Activated CD4-positive, CD25-positive, alpha-beta regulatory T cell treated with anti-CD3 and anti-CD28 coated beads, Interleukin-2, amount 50 U/mL, for 24 hours (primary cell): ENCODE measurements around the gene NMRK1.
A peak's percentile ranks its signal among the peaks of the same experiment; 100 is the strongest.

Source experiments
- ATAC-seq, 2 donors: fragments of 150-1000 bp; cut with Tn5 transposase; one replicate each; pipeline ENCODE4 v1.10.0; 2021; ENCODE audit warnings: mild to moderate bottlenecking in 1 of 2, moderate library complexity in 1 of 2

NMRK1 gene

DNA sequence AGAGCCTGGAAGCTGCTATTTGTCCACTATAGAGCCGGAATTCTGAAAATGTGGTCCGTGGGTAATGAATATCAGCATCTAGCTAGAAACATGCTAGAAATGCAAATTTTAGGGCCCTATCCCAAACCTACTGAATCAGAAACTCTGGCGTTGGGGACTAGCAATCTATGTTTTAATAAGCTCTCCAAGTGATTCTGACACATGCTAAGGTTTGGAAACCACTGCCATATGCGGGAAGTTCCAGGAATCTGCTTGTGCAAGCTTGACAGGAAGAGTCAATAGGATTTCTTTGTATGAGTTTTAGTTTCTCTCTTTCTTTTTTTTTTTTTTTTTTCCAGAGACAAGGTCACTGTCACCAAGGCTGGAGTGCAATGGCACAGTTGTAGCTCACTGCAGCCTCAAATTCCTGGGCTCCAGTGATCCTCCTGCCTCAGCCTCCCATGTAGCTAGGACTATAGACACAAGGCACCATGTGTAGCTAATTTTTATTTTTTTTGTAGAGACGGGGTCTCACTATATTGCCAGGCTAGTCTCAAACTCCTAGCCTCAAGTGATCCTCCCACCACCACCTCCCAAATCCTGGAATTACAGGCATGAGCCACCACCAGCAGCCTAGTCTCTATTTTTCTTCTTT, 33.5 kb downstream of the NMRK1 start:
- no peak for ATAC-seq

DNA sequence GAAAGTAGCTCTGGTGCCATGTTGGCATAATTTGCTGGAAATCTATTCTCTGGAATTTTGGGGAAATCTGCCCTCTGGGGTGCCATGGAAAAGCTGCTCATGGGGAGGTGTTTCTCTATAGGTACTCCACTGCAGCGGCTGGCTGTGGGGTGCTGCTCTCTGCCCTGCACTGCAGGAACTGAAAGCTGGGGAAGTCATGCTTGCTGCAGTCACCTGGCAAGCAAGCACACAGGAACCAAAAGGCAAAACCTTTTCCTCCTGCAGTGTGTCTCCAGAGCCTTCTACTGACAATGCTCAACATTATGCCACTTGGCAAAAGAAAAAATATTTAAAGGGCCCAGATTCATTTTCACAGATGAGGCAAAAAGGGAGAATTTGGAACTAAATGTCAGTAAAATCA, 34.1 kb downstream of the NMRK1 start:
- no peak for ATAC-seq

DNA sequence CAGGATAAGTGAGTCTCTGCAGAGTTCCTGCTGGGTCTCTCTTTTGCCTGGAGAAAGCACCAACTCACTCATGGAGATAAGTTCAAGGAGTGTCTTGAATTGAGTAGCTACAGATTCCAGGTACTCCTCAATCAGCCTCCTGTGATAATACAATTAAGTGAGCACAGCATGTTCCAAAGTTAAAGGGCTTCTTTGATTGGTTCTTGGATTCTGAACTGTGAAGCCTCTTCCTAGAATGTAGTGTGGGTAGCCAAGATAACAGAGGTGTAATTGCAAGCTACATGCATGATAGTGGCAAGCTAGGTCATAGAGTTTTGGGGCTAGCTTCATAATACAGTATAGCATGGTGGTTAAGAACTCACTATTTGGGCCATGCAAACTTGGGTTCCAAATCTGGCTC, 36.7 kb downstream of the NMRK1 start:
- no peak for ATAC-seq

DNA sequence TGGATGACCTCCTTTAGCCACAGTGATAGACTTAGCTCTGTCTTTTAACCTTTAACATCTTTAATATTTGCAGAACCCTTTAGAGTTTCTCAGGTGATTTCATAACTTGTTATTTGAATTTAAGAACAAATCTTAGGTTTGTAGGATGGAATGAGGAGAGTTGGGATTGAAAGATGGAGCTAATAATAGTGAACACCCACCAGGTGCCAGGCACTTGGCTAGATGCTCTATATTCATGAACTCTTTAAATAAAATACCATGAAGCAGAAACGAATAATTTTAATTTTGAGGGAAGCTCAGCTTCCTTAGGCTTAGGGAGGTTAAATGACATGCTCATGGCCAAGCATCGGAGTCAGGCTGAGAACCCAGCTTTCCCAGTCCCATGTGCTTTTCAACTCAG, 40.4 kb downstream of the NMRK1 start:
- ATAC-seq = no peak

DNA sequence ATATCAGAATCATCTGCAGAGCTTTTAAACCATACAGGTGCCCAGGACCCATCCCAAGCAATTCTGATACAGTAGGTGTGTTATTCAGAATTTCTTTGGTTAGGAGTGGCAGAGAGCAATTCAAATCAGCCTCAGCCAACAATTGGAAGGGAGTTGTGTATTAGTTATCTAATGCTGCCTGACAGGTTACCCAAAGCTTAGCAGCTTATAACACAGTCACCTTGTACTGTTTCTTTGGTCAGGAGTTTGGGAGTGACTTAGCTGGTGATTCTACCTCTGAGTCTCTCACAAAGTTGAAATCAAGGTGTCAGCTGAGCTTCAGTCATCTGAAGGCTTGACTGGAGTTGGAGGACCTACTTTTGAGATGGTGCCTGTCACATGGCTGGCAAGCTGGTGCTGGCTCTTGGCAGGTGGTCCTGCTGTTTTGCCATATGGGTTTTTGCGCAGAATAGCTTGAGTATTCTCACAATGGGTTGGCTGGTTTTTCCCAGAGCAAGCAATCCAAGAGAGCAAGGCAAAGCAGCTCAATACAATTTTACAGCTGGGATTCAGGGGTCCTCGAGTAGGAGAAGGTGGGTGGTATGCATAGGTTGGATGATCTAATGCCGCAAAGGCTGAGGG, 41.1 kb downstream of the NMRK1 start:
- no peak for ATAC-seq

DNA sequence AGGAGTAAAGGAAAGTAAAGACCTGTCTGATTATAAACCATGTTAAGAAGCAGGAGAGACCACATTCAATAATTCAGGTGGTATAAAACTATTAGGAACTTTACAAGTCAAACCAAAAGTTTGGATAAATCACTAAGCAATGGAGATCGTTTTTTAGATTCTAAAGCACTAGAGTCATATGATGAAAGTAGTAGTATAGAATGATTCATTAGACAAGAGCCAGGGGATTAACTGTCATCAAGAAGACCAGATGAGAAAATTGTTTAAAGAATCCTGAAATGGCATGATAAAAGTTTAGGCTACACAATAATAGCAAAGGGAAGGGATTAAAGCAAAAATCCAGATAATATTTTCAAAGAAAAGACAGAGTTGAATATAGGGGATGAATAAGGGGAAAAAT, 46.9 kb downstream of the NMRK1 start:
- no peak for ATAC-seq

DNA sequence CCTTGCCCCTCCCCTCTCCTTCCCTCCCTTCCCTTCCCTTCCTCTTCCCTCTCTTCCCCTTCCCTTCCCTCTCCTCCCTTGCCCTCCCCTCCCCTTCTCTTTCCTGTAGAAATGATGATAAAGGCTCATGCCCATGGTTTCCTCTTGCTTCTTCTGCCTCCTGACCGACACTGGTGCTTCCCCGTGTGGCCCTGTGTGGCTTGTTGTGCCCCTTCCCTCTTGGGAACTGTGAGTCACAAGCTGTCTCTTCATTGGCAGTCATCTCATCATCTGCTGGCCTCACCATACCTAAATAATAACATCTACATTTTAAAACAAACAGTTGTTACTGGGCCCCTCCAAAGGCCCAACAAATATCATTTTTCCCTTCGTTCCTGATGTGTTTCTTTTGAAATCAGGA, 48.2 kb downstream of the NMRK1 start:
- no peak for ATAC-seq

DNA sequence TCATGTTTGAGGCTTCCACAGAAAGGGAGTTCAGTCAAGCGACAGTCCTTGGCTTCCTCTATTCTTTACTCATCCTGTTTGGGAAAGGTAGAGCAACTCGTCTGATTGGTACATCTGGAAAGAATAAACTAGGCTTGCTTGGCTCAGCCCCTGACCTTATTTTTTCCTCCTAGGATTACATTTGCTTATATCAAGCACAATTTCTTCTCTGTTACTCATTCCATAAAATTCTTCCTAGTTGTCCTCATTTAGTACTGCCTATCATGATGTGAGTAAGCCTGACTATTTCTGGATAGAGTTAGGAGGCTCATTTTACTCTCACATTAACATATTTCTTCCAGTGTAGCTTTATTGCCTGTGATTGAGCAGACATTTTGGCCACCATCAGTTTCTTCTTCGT, 48.9 kb downstream of the NMRK1 start:
- no peak for ATAC-seq

DNA sequence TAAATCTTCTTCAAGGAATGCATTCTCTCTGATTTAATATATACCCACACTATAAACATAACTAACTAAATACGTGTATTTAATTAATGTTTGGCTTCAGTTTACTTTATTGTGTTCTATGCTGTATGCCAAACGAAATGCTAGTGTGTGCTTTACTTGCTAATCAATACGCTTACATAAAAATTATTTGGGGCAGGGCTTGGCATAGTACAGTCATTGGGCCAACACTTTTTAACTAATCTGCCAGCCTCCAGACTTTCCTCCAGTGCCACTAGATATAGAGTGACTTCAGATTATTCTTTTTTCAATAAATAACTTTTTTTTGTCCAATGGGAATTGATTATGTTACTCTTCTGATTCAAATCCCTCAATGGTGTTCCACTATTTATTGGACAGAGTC, 51.2 kb downstream of the NMRK1 start:
- no peak for ATAC-seq

DNA sequence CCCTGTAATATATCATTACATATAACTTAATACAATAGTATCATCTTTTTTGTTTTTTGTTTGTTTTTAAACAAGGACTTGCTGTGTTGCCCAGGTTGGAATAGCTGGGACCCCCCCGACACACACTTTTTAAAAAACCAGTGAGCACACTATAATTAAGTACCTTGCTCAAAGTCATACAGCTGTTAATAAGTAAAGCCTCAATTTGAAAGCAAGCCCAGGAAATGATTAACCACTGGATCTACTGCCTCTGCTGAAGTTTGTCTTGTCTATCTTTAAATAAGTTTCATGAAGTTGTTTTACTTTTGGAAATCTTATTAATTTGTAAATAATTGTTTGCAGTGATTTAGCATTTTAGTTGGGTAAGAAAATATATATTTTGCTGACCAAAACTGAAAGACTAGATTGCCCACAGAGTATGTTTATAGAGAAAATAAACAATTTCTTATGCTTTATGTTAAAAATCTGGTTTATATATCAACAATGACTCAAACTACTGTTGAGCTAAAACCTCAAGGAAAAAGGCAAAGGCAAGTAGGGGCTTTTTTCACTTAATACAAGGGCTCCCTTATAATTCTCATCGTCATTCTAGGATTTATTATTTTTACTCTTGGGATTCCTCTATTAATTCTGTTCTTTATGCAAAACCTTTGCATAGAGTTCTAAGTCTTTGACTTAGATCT, 54.0 kb downstream of the NMRK1 start:
- ATAC-seq = no peak

DNA sequence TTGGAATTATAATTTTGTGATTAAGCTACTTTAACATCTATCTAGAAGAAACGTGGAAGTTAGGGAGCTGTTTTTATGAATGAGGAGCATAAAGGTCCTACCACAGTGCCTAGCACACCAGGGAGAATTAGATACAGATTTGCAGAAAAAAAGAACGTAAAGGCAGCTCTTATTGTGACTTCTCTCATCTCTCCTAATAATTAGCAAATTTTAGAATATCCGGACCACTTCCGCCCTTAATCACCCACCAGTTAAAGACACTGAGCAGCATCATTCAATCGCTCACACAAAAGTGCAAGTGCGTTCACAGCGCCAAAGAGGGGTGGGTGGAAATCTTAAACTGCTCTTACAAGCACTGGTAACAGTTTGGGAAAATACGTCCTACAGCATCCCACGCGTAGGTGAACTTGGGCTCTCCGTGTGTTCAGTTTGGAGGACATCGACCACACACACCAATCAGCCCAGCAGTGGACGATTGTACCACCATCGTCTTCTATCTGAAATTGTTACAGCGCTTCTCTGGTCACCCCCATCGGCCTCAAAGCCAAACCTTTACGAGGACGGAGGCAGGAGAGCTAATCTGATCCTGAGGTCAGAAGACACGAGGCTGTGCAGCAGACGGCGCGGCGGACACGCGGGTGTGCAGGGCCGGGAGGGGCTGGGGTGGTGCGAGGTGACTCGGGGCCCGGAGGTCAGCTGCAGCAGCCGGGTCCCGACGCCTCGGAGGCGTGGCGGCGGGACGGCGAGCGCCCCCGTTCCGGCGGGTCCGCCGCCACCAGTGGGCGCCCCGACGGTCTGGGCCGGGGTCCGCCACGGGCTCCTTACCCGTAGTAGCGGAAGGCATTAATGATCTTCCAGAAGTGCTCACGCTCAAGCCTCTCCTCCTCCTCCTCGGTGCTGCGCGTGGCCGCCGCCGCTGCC, 60.5 kb downstream of the NMRK1 start:
- ATAC-seq = peak; percentile 18 to 23

DNA sequence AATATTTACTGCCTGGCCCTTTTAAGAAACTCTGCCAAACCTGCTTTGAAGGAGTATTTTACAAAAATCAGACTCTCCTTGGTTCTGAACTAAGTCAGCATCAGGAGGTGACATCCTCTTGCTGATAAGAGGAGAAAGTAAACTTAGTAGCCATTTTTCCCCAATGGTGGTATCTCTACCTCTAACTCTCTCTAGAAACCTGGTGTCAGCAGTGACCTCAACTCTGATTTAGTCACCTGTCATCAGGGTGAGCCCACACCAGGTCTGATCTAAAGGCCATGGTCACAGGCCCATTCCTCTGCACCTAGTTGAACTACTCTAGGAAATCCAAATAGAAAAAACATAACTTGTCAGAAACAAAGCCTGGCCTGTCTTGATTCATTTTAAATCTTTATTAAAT, 64.1 kb downstream of the NMRK1 start:
- no peak for ATAC-seq

DNA sequence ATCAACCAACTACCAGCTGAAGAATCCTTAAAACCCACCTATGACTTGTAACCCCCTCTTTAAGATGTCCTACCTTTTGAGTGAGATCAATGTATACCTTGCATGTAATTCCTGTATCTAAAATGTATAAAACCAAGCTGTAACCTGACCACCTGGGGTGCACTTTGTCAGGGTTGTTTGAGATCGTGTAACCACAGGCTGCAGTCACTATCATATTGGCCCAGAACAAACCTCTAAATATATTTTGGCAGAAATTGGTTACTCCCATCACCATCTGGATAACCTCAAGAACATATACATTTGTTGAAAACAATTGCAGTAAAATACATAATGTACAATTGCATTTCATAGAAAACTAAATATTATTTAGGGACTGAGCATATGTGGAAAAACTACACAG, 68.3 kb downstream of the NMRK1 start:
- no peak for ATAC-seq

DNA sequence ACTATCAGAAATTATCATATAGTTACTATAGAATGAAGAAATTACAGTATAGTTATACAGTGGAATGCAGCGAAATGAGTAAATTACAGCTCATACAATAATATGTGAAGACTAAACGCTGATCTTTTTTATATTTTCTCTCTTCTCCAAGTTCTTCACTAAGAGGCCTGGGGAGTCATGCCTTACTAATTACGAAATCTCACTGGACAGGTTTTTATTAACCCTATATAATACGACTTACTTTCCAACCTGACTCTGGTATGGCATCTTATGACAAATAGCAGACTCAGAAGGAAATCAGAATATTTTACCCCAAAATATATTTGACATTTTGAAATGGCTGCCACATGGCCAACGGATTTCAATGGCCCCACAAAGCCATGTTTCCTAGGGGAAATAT, 68.9 kb downstream of the NMRK1 start:
- no peak for ATAC-seq

DNA sequence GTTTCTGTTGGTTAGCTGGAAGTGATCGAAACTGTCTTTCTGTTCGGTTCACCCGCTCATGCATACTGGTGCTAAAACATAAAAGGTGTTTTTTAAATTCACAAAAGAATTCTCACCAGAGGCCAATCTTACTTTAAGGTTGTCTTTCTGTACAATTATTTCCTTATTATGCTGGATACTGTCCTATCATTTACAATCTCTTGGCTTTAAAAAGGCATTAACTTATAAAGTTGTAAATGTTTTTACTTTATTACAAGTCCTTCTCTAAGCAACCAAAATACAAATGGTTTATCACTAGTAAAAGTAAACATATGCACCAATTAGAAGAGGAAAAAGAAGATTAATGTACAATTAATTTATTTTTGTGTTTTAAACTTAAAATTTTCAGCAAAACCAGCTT, 70.6 kb downstream of the NMRK1 start:
- ATAC-seq = no peak

DNA sequence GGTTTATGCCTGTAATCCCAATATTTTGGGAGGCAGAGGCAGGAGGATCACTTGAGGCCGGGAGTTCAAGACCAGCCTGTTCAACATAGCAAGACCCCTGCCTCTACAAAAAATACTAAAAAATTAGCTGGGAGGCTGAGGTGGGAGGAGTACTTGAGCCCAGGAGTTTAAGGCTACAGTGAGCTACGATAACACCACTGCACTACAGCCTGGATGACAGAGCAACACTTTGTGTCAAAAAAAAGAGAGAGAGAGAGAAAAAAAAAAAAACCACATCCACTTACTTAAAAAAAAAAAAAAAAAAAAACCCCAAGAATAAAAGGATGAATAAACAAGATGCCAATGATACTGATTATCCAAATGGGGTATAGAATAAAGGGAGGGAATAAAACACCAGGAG, 74.2 kb downstream of the NMRK1 start:
- ATAC-seq = no peak
